HepG2 (cell line): Measurements from ENCODE around the gene C19orf85. TPM values are rescaled to one million over a fixed set of nuclear protein-coding genes. Genes with fewer than 3 reads are reported as not detected.

ENCODE experiments used
- ATAC-seq: fragments of 200-7000 bp; cut with Tn5 transposase; 3 replicates; pipeline ENCODE4 v1.9.1; 2020; ENCODE audit warnings: mild to moderate bottlenecking, moderate library complexity
- BruUV-seq: library from RNA; stranded (reverse); fragments of 400-500 nt; replicated peaks from 2 replicates; lab custom pipeline; 2021; lab: Mats Ljungman, UMichigan
- CTCF ChIA-PET: fragments of 300-600 bp; formaldehyde crosslinking; extraction: SDS; loops from one replicate; lab custom pipeline; 2021; ENCODE audit warnings: low total read pairs, inconsistent platforms, low intra/inter-chr PET ratio; lab: Yijun Ruan, JAX
- POLR2A ChIA-PET: fragments of 350-600 bp; sonication (Branson Sonifier 250); formaldehyde crosslinking; loops from one replicate; lab custom pipeline; 2020; ENCODE audit warnings: antibody characterized with exemption, inconsistent platforms; lab: Yijun Ruan, JAX
- DNase-seq: peaks from one replicate; pipeline ENCODE4 v3.0.0-alpha.2; 2015; ENCODE audit warnings: low spot score
- FAIRE-seq: peaks from 3 replicates; lab custom pipeline; 2011; peaks lifted over from hg19 to GRCh38; lab: Jason Lieb, UNC
- H2AFZ ChIP-seq: one replicate; pipeline ENCODE4 v1.6.1; 2011; ENCODE audit warnings: low read length, inconsistent platforms
- H3K27ac ChIP-seq: fragments of 300-600 bp; 3 replicates; pipeline ENCODE4 v1.8.0; 2011; ENCODE audit warnings: mixed run types, mild to moderate bottlenecking, mixed read lengths, low read length, inconsistent platforms; ENCODE audit not compliant: insufficient read depth; ENCODE audit errors: extremely low read length
- H3K27me3 ChIP-seq, 2 experiments: fragments of 200-600 bp in 1 of 2; 2 replicates in 1 of 2; 3 replicates in 1 of 2; pipeline versions ENCODE4 v1.6.0 to v1.8.0; 2011; ENCODE audit warnings: low read length in 2 of 2, mild to moderate bottlenecking in 2 of 2, moderate library complexity in 2 of 2, inconsistent platforms in 1 of 2; ENCODE audit not compliant: insufficient read depth in 2 of 2, control insufficient read depth in 1 of 2
- H3K36me3 ChIP-seq, 2 experiments: fragments of 200-600 bp in 1 of 2; replicated peaks in 1 of 2; 2 replicates in 1 of 2; 3 replicates in 1 of 2; pipeline versions ENCODE4 v1.5.1 to v1.8.0; 2011; ENCODE audit warnings: low read length in 2 of 2, inconsistent platforms in 1 of 2; ENCODE audit not compliant: insufficient read depth in 2 of 2, control insufficient read depth in 1 of 2
- H3K4me1 ChIP-seq: 2 replicates; pipeline ENCODE4 v1.5.1; 2012; ENCODE audit warnings: low read length, inconsistent platforms; ENCODE audit not compliant: insufficient read depth
- H3K4me2 ChIP-seq: 2 replicates; pipeline ENCODE4 v1.6.0; 2011; ENCODE audit warnings: low read depth, low read length, inconsistent platforms
- H3K4me3 ChIP-seq, 3 experiments: fragments of 200-600 bp in 1 of 3; sonication (generic), shearing (Covaris generic) in 1 of 3; replicated peaks in 1 of 3; 2 replicates each; pipeline ENCODE4 v1.5.1; 2011 to 2016; ENCODE audit warnings: low read length in 3 of 3, inconsistent platforms in 2 of 3, low read depth in 2 of 3, mild to moderate bottlenecking in 2 of 3, control low read depth in 1 of 3, mixed read lengths in 1 of 3; ENCODE audit not compliant: insufficient read depth in 1 of 3
- H3K79me2 ChIP-seq: one replicate; pipeline ENCODE4 v1.6.1; 2011; ENCODE audit warnings: low read length, inconsistent platforms; ENCODE audit not compliant: insufficient read depth
- H3K9ac ChIP-seq: 2 replicates; pipeline ENCODE4 v1.6.0; 2011; ENCODE audit warnings: mild to moderate bottlenecking, low read depth, low read length, inconsistent platforms; ENCODE audit not compliant: insufficient read depth
- H3K9me3 ChIP-seq: 2 replicates; pipeline ENCODE4 v1.5.1; 2012; ENCODE audit warnings: mild to moderate bottlenecking, low read length
- H4K20me1 ChIP-seq: 2 replicates; pipeline ENCODE4 v1.6.0; 2011; ENCODE audit warnings: inconsistent platforms, mild to moderate bottlenecking, low read length, moderate library complexity; ENCODE audit not compliant: insufficient read depth
- KLF15 ChIP-seq: sonication (generic); formaldehyde crosslinking; IDR thresholded peaks from 2 replicates; pipeline ENCODE4 v1.8.1; 2023; ENCODE audit warnings: borderline replicate concordance, mild to moderate bottlenecking, inconsistent platforms, missing genetic modification reagents, mixed read lengths
- PCBP1 ChIP-seq: fragments of 200-400 bp; formaldehyde crosslinking; IDR thresholded peaks from 2 replicates; pipeline ENCODE4 v1.6.1; 2017; ENCODE audit warnings: mild to moderate bottlenecking, low read depth, low read length, borderline replicate concordance
- TRIM24 ChIP-seq: sonication (generic); formaldehyde crosslinking; IDR thresholded peaks from 2 replicates; pipeline ENCODE4 v1.8.0; 2022; ENCODE audit warnings: mild to moderate bottlenecking, missing genetic modification reagents
- YEATS2 ChIP-seq: sonication (generic); formaldehyde crosslinking; IDR thresholded peaks from 2 replicates; pipeline ENCODE4 v1.4.0; 2020; ENCODE audit warnings: missing genetic modification reagents, borderline replicate concordance
- ZFY ChIP-seq: sonication (generic); formaldehyde crosslinking; IDR thresholded peaks from 2 replicates; pipeline ENCODE4 v1.4.0; 2020; ENCODE audit warnings: missing genetic modification reagents
- ZNF747 ChIP-seq: sonication (generic); formaldehyde crosslinking; IDR thresholded peaks from 2 replicates; pipeline ENCODE4 v1.8.1; 2023; ENCODE audit warnings: missing genetic modification reagents, mild to moderate bottlenecking, borderline replicate concordance
- WGBS: methylation state at CpG from one replicate; pipeline ENCODE4 v1.1.6; 2017; ENCODE audit warnings: low lambda C conversion rate; 5-methylcytosine and 5-hydroxymethylcytosine counted together
- in situ Hi-C: cut with HindIII; loops from 2 replicates; pipeline ENCODE4 v1.10.0; 2017; ENCODE audit warnings: low pct_unique_long_range_greater_than_20kb; ENCODE audit not compliant: extremely low pct_ligation_motif_present
- intact Hi-C: fragments of 100-400 bp; cut with micrococcal nuclease; formaldehyde crosslinking; loops from one replicate; pipeline ENCODE4 v1.10.0; 2022; ENCODE audit not compliant: unreplicated experiment
- polyA plus RNA-seq, 8 experiments: library from polyadenylated mRNA; depleted of rRNA in 3 of 8; stranded (reverse) in 7 of 8; unstranded in 1 of 8; fragments of >200 nt; fragmentation: Illumina TruSeq in 4 of 8; extraction: Trizol in 4 of 8; gene quantifications; 2 replicates each; pipeline versions ENCODE4 v1.2.1 to v1.2.3, GENCODE V29; 2011 to 2016; ENCODE audit warnings: low read depth in 4 of 8, missing spikeins in 1 of 8, mixed read lengths in 1 of 8; ENCODE audit not compliant: insufficient read depth in 1 of 8
- total RNA-seq, 5 experiments: library from RNA; depleted of rRNA; stranded (reverse); fragments of >200 nt; fragmentation: Illumina TruSeq; extraction: Trizol; gene quantifications; 2 replicates each; pipeline ENCODE4 v1.2.3, GENCODE V29; 2016; ENCODE audit warnings: low read depth in 1 of 5
- TF ChIP-seq, protein P1 (sequence below): sonication (generic); formaldehyde crosslinking; IDR thresholded peaks from 2 replicates; pipeline ENCODE4 v1.8.1; 2023; ENCODE audit warnings: mild to moderate bottlenecking, missing genetic modification reagents

Gene C19orf85
- total and polyA plus RNA-seq, 2 of the 13 experiments (the other 11 are each of a cell fraction or from before 2014, with no cell fraction given), result not detected

DNA sequence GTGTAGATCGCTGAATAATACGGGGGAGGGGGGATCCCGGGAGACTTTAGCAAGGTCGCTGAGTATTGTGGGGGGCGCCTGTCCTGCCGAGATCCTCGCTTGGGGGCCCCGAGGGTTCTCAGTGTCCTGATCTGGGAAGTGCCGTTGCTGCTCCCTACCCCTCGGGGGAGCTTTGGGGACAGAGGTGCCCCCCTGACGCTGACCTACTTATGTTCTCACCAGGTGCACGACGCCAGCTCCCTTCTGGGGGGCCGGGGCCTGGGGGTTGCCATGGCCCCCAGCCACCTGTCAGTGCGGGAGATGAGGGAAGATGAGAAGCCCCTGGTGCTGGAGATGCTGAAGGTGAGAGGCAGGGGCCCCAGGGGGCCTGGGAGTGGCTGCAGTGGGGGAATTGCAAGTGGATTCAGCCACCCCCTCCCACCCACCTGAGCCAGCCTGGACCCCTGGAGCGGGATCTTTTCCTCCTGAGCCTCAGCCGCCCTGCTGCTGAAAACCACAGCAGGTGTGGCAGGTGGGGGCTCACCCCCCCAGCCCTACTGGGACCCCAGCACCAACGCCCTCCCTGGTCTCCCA is 21.0 kb upstream of the C19orf85 start:
- DNase-seq (no peak), FAIRE-seq (no peak), ATAC-seq (no peak; the same call in 2 of the 3 replicates)
- Histone ChIP-seq H3K9ac (peak overlapping the region; percentile 69), H3K4me3 (peak overlapping the region; percentile 62 to 79 (median 69)), H3K4me2 (peak overlapping the region; percentile 91), H3K9me3 (no peaks in the 10 kb centered on the region), H4K20me1 (no peaks in the 10 kb centered on the region), H3K79me2 (no peaks in the 10 kb centered on the region), H3K27me3 (peaks cover 3 to 10% of the 10 kb centered on the region in 2 experiments; a peak in 3 of 5 replicates), H3K27ac (peak overlapping the region; percentile 33), H3K4me1 (peaks cover 33% of the 10 kb centered on the region), H3K36me3 (no peaks in the 10 kb centered on the region), H2AFZ (no peak overlapping the region)
- 13% methylated on average over 4 of the region's 18 CpGs for WGBS
- TF ChIP-seq ZNF747 (0 out of 2 replicates have a peak, but pooled peaks have one; percentile 31), ZFY (peak; percentile 36; the same call in 1 of the 2 replicates), PCBP1 (0 out of 2 replicates have a peak, but pooled peaks have one; percentile 19), TRIM24 (no peak), YEATS2 (CRISPR knock-in tag) (0 out of 2 replicates have a peak, but pooled peaks have one; percentile 3), KLF15 (no peak)
- TF ChIP-seq, protein P1, sequence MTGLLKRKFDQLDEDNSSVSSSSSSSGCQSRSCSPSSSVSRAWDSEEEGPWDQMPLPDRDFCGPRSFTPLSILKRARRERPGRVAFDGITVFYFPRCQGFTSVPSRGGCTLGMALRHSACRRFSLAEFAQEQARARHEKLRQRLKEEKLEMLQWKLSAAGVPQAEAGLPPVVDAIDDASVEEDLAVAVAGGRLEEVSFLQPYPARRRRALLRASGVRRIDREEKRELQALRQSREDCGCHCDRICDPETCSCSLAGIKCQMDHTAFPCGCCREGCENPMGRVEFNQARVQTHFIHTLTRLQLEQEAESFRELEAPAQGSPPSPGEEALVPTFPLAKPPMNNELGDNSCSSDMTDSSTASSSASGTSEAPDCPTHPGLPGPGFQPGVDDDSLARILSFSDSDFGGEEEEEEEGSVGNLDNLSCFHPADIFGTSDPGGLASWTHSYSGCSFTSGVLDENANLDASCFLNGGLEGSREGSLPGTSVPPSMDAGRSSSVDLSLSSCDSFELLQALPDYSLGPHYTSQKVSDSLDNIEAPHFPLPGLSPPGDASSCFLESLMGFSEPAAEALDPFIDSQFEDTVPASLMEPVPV (CRISPR knock-in tag), result 0 out of 2 replicates have a peak, but pooled peaks have one; percentile 36
- in situ Hi-C loops, result no loop called here
- ChIA-PET POLR2A (interaction anchor here (1.6 to 4.3 kb wide), 4 partner anchors 9 to 68 kb away, joined by 3 to 44 read pairs (median 4); partner anchors contain the start of genes ISOC2 and ZNF628), CTCF (no interaction called here)
- intact Hi-C loops, result no loop called here
- BruUV-seq, result TSS peak; percentile 67
